ENCODE data around the gene TK1. TPM values are rescaled to one million over a fixed set of nuclear protein-coding genes. Genes with fewer than 3 reads are reported as not detected.

The TK1 gene
- total RNA-seq, 1 experiment from 2014 or later, result 133 TPM

- no TSS peak for BruUV-seq (replicated peaks)
- intact Hi-C loops (cut with micrococcal nuclease; ENCODE audit: unreplicated experiment), result no loop called here
- Histone ChIP-seq H3K27me3 (replicated peaks; ENCODE audit: insufficient read depth, low read depth, low read length, poor library complexity) (no peaks in the 10 kb centered on the region), H3K4me3 (ENCODE audit: low read depth, low read length, poor library complexity, severe bottlenecking) (no peak overlapping the region), H3K27ac (ENCODE audit: low read depth, low read length, poor library complexity, severe bottlenecking) (no peak overlapping the region), H3K36me3 (ENCODE audit: insufficient read depth, low read length, poor library complexity, severe bottlenecking) (no peaks in the 10 kb centered on the region), H3K9me3 (ENCODE audit: low read depth, low read length, poor library complexity, severe bottlenecking) (no peaks in the 10 kb centered on the region), H3K4me1 (ENCODE audit: insufficient read depth, low read length, poor library complexity, severe bottlenecking) (peaks cover 46% of the 10 kb centered on the region)
- no peak for DNase-seq (ENCODE audit: low spot score)
- TF ChIP-seq EZH2 (IDR thresholded peaks at IDR 0.05; ENCODE audit: borderline replicate concordance, low read depth, low read length, poor library complexity, severe bottlenecking) (no peak), CTCF (conservative IDR thresholded peaks at IDR 0.05; ENCODE audit: low read depth, low read length) (no peak)
- CTCF ChIA-PET, result no interaction called here
- POLR2A ChIA-PET (ENCODE audit: low non-redundant PET), result no interaction called here
Observed at GRCh38 chr17:78130090-78130436, 56.8 kb downstream of the TK1 start.

GRCh38 chr17:78129351-78130089, 57.3 kb downstream of the TK1 start:
- intact Hi-C loops (cut with micrococcal nuclease; ENCODE audit: unreplicated experiment), result loop anchor here (5.0 kb wide), 1 partner anchor 38 kb away; the partner anchor contains the start of gene SYNGR2
- H3K27ac ChIP-seq (ENCODE audit: low read depth, low read length, poor library complexity, severe bottlenecking), result no peak overlapping the region
- BruUV-seq (replicated peaks), result no TSS peak
- CTCF ChIA-PET, result no interaction called here
- POLR2A ChIA-PET (ENCODE audit: low non-redundant PET), result no interaction called here
- DNase-seq (ENCODE audit: low spot score), result no peak
- TF ChIP-seq EZH2 (IDR thresholded peaks at IDR 0.05; ENCODE audit: borderline replicate concordance, low read depth, low read length, poor library complexity, severe bottlenecking), result no peak
- no peak for TF ChIP-seq CTCF (conservative IDR thresholded peaks at IDR 0.05; ENCODE audit: low read depth, low read length)
- no peaks in the 10 kb centered on the region for H3K27me3 ChIP-seq (replicated peaks; ENCODE audit: insufficient read depth, low read depth, low read length, poor library complexity)
- peak overlapping the region; percentile 80 for H3K4me3 ChIP-seq (ENCODE audit: low read depth, low read length, poor library complexity, severe bottlenecking)
- H3K36me3 ChIP-seq (ENCODE audit: insufficient read depth, low read length, poor library complexity, severe bottlenecking), result no peaks in the 10 kb centered on the region
- H3K4me1 ChIP-seq (ENCODE audit: insufficient read depth, low read length, poor library complexity, severe bottlenecking), result peaks cover 46% of the 10 kb centered on the region
- H3K9me3 ChIP-seq (ENCODE audit: low read depth, low read length, poor library complexity, severe bottlenecking), result no peaks in the 10 kb centered on the region

GRCh38 chr17:78128551-78129350, 58.1 kb downstream of the TK1 start, which contains the start of gene TMC6:
TMC6 (minus strand) TSS chr17:78128755; CDS start chr17:78126832, 1,923 bp downstream.
- TF ChIP-seq EZH2 (IDR thresholded peaks at IDR 0.05; ENCODE audit: borderline replicate concordance, low read depth, low read length, poor library complexity, severe bottlenecking) (no peak), CTCF (conservative IDR thresholded peaks at IDR 0.05; ENCODE audit: low read depth, low read length) (no peak)
- Histone ChIP-seq H3K4me1 (ENCODE audit: insufficient read depth, low read length, poor library complexity, severe bottlenecking) (peaks cover 46% of the 10 kb centered on the region), H3K9me3 (ENCODE audit: low read depth, low read length, poor library complexity, severe bottlenecking) (no peaks in the 10 kb centered on the region), H3K27ac (ENCODE audit: low read depth, low read length, poor library complexity, severe bottlenecking) (peak within 1 kb of the TSS; percentile 64), H3K27me3 (replicated peaks; ENCODE audit: insufficient read depth, low read depth, low read length, poor library complexity) (no peaks in the 10 kb centered on the region), H3K4me3 (ENCODE audit: low read depth, low read length, poor library complexity, severe bottlenecking) (peak within 1 kb of the TSS; percentile 80), H3K36me3 (ENCODE audit: insufficient read depth, low read length, poor library complexity, severe bottlenecking) (no peaks in the 10 kb centered on the region)
- DNase-seq (ENCODE audit: low spot score), result peak; percentile 70
- intact Hi-C loops (cut with micrococcal nuclease; ENCODE audit: unreplicated experiment), result loop anchor here (5.0 kb wide), 1 partner anchor 39 kb away; the partner anchor contains the start of gene SYNGR2
- no TSS peak for BruUV-seq (replicated peaks)
- POLR2A ChIA-PET (ENCODE audit: low non-redundant PET), result no interaction called here
- CTCF ChIA-PET, result no interaction called here

Data from A673 (cell line).